ENCODE results near the gene DTX3.
"Not testable (repeated sequence)": the region's sequence is repeated elsewhere in the genome, so short reads cannot be mapped to it uniquely, and the experiment has no call there.

GRCh38 chr12:57656408-57656807 lies 51.8 kb downstream of the DTX3 start:
- TF ChIP-seq CTCF (CRISPR knock-in tag; IDR thresholded peaks at IDR 0.05); MAFG (CRISPR knock-in tag; IDR thresholded peaks at IDR 0.05); BHLHE40 (IDR thresholded peaks at IDR 0.05; ENCODE audit: low read length); HDAC2 (CRISPR knock-in tag; IDR thresholded peaks at IDR 0.05); NR2F6 (IDR thresholded peaks at IDR 0.05); NR2F6 (CRISPR knock-in tag; IDR thresholded peaks at IDR 0.05); HOXA9 (CRISPR knock-in tag; IDR thresholded peaks at IDR 0.05; ENCODE audit: borderline replicate concordance); HIVEP1 (CRISPR knock-in tag; IDR thresholded peaks at IDR 0.05); POLR2A (IDR thresholded peaks at IDR 0.05; ENCODE audit: insufficient read depth in 1 of 2, low read depth in 2 of 2, low read length in 2 of 2); RFX5 (IDR thresholded peaks at IDR 0.05; ENCODE audit: low read depth, low read length); MIXL1 (CRISPR knock-in tag; IDR thresholded peaks at IDR 0.05); ZNF224 (CRISPR knock-in tag; IDR thresholded peaks at IDR 0.05); TAF1 (CRISPR knock-in tag; IDR thresholded peaks at IDR 0.05): not testable (repeated sequence)

All from HepG2 (cell line).